OCI-LY3 (cell line): Measurements from ENCODE around the gene KRTDAP.

Source experiments
- H2AFZ ChIP-seq: fragments of 200-600, 300-600 bp; shearing (Covaris generic); 2 replicates; pipeline ENCODE4 v1.6.0; 2014; ENCODE audit warnings: antibody characterized with exemption, low read depth, low read length
- H3K27ac ChIP-seq: fragments of 200-600, 300-600 bp; sonication (generic); 2 replicates; pipeline ENCODE4 v1.5.1; 2014; ENCODE audit warnings: mild to moderate bottlenecking, low read length, moderate library complexity, mixed read lengths
- H3K27me3 ChIP-seq: fragments of 200-600, 300-600 bp; sonication (generic); 2 replicates; pipeline ENCODE4 v1.6.1; 2014; ENCODE audit warnings: low read depth, low read length, mixed read lengths
- H3K36me3 ChIP-seq: fragments of 200-600, 300-600 bp; sonication (generic); replicated peaks from 2 replicates; pipeline ENCODE3; 2014; ENCODE audit warnings: low read depth, low read length, mixed read lengths
- H3K4me1 ChIP-seq: fragments of 300-600, 200-600 bp; sonication (generic); 2 replicates; pipeline ENCODE4 v1.6.1; 2014; ENCODE audit warnings: low read length, mixed read lengths
- H3K4me2 ChIP-seq: fragments of 200-600, 300-600 bp; sonication (generic); 2 replicates; pipeline ENCODE4 v1.6.1; 2014; ENCODE audit warnings: low read length, mixed read lengths
- H3K4me3 ChIP-seq: fragments of 300-600, 200-600 bp; sonication (generic); 2 replicates; pipeline ENCODE4 v1.5.1; 2014; ENCODE audit warnings: antibody characterized with exemption, mild to moderate bottlenecking, low read length, moderate library complexity
- H3K79me2 ChIP-seq: fragments of 300-600, 200-600 bp; shearing (Covaris generic); 2 replicates; pipeline ENCODE4 v1.6.1; 2014; ENCODE audit warnings: mild to moderate bottlenecking, low read length, mixed read lengths
- H3K9ac ChIP-seq: fragments of 300-600, 200-600 bp; shearing (Covaris generic); 2 replicates; pipeline ENCODE4 v1.6.0; 2014; ENCODE audit warnings: mild to moderate bottlenecking, low read length, moderate library complexity
- H3K9me3 ChIP-seq: fragments of 200-600, 300-600 bp; shearing (Covaris generic); 2 replicates; pipeline ENCODE4 v1.6.1; 2014; ENCODE audit warnings: low read length, mixed read lengths; ENCODE audit not compliant: insufficient read depth
- H4K20me1 ChIP-seq: fragments of 200-600, 300-600 bp; sonication (generic); 2 replicates; pipeline ENCODE4 v1.6.1; 2016; ENCODE audit warnings: low read length, mixed read lengths; ENCODE audit not compliant: insufficient read depth
- EZH2phosphoT487 ChIP-seq: fragments of 200-600 bp; shearing (Covaris generic); IDR thresholded peaks from 2 replicates; pipeline ENCODE4 v1.6.1; 2018; ENCODE audit warnings: antibody characterized with exemption, mixed run types, low read depth
- TF ChIP-seq, protein P1 (sequence below): fragments of 200-600, 300-600 bp; sonication (generic); IDR thresholded peaks from 2 replicates; pipeline ENCODE4 v1.5.1; 2014; ENCODE audit warnings: antibody characterized with exemption, low read length, low read depth

KRTDAP gene, protein sequence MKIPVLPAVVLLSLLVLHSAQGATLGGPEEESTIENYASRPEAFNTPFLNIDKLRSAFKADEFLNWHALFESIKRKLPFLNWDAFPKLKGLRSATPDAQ

DNA sequence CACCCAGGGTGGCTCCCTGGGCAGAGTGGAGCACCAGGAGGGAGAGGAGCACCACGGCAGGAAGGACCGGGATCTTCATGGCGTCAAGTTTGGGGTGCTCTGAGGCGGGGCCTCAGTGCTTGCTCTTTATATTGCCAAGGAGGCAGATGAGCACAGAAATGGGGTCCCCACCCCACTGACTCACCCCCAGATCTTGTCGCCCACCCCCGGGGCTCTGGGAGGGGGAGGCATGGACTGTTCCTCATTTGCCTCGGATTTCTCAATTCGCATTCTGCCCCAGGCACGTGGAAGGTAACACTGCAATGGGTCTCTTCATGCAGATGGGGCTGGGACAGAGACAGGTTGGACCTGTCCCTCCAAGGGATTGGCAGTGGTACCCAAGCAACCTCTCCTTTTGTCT is at the start of gene KRTDAP:
Gene KRTDAP (minus strand): TSS at position 101 of the 400 bp plus-strand sequence. CDS start 22 bp downstream, at position 79.
- Histone ChIP-seq H3K9me3 (no peaks in the 10 kb centered on the region), H3K4me2 (no peak within 1 kb of the TSS), H3K27ac (no peak within 1 kb of the TSS), H3K9ac (no peak within 1 kb of the TSS), H3K27me3 (peaks cover 69% of the 10 kb centered on the region), H3K79me2 (no peaks in the 10 kb centered on the region), H2AFZ (no peak within 1 kb of the TSS), H4K20me1 (no peaks in the 10 kb centered on the region), H3K36me3 (no peaks in the 10 kb centered on the region), H3K4me1 (peaks cover 5% of the 10 kb centered on the region; the same call in 1 of the 2 replicates), H3K4me3 (no peak within 1 kb of the TSS)
- TF ChIP-seq, protein P1, sequence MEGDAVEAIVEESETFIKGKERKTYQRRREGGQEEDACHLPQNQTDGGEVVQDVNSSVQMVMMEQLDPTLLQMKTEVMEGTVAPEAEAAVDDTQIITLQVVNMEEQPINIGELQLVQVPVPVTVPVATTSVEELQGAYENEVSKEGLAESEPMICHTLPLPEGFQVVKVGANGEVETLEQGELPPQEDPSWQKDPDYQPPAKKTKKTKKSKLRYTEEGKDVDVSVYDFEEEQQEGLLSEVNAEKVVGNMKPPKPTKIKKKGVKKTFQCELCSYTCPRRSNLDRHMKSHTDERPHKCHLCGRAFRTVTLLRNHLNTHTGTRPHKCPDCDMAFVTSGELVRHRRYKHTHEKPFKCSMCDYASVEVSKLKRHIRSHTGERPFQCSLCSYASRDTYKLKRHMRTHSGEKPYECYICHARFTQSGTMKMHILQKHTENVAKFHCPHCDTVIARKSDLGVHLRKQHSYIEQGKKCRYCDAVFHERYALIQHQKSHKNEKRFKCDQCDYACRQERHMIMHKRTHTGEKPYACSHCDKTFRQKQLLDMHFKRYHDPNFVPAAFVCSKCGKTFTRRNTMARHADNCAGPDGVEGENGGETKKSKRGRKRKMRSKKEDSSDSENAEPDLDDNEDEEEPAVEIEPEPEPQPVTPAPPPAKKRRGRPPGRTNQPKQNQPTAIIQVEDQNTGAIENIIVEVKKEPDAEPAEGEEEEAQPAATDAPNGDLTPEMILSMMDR: no peak
- no peak for TF ChIP-seq EZH2phosphoT487

DNA sequence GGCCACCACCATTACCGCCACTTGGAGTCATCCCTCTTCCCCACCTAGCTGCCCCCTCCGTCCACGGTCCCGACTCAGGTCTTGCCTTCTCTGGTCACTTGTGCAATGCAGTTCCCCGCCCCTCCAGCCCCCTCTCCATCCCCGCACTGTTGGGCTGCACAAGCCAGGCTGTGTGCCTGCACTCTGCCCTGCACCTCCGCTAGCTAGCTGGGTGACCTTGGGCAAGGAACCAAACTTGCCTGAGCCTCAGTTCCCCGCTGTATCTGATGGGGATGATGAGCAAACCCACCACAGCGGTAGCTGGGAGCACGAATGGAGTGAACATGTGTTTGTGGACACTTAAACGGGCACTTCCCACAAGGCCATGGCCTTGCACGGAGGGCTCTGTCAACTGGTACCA is 49.6 kb upstream of the KRTDAP start:
- Histone ChIP-seq H3K79me2 (peaks cover 13% of the 10 kb centered on the region), H3K4me1 (peaks cover 8% of the 10 kb centered on the region), H2AFZ (no peak overlapping the region), H3K4me3 (no peak overlapping the region), H3K27me3 (no peaks in the 10 kb centered on the region), H3K9me3 (no peaks in the 10 kb centered on the region), H3K9ac (no peak overlapping the region), H3K27ac (no peak overlapping the region), H4K20me1 (no peaks in the 10 kb centered on the region), H3K36me3 (peaks cover 6% of the 10 kb centered on the region), H3K4me2 (no peak overlapping the region)
- TF ChIP-seq EZH2phosphoT487: no peak
- TF ChIP-seq, protein P1: no peak

DNA sequence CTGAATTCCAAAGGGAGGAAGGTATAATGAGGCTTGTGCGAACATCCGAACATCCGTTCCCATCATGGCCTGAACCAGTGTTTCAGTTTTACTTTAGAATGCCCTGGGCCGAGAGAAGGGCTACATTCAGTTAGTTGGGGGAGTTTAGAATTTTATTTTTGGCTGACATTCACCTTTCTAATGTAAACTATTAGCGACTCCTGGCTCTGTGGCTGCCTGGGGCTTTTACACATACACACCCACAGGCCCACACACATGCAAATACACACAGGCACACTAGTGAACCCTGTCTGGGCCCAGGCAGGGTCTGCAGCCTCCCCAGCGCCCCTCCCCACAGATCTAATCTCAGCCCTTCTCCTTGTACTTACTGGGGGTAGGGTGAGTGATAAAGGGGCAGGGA is 49.0 kb upstream of the KRTDAP start:
- H3K9me3 ChIP-seq: no peaks in the 10 kb centered on the region
- H3K4me1 ChIP-seq: peaks cover 4% of the 10 kb centered on the region
- H3K4me2 ChIP-seq: no peak overlapping the region
- peaks cover 6% of the 10 kb centered on the region for H3K36me3 ChIP-seq
- H3K9ac ChIP-seq: no peak overlapping the region
- no peak overlapping the region for H3K27ac ChIP-seq
- no peaks in the 10 kb centered on the region for H3K27me3 ChIP-seq
- no peak overlapping the region for H3K4me3 ChIP-seq
- H3K79me2 ChIP-seq: peaks cover 7% of the 10 kb centered on the region
- no peaks in the 10 kb centered on the region for H4K20me1 ChIP-seq
- no peak for TF ChIP-seq EZH2phosphoT487
- TF ChIP-seq, protein P1: no peak
- no peak overlapping the region for H2AFZ ChIP-seq

DNA sequence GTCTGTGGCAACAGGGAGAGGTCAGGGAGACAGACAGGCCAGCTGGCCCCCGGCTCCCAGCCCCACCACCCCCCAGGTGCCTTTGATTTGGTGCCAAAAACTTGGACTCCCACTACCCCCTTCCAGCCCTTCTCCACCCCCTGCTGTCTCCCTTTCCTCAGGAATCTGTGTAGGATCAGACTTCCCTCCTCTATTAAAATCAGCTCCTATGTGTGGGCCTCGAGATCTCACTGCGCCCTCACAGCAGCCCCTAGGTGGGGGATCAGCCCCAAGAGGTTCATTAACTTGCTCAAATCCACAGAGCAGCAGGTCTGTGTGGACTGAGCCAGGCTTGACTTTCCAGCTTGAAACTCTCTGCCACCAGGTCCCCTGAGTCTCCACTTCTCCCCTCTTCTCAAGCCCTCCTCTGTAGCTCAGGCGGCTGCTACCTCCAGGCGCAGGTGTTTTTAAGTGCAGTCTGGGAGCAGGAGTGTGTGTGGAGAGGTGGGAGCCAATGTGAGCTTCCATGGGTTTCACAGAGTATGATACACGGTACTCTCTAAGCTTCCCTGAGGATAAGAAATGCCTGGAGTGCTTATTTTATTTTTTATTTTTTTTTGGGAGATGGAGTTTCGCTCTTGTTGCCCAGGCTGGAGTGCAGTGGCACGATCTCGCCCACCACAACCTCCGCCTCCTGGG is 44.7 kb upstream of the KRTDAP start:
- H3K4me2 ChIP-seq: no peak overlapping the region
- H4K20me1 ChIP-seq: no peaks in the 10 kb centered on the region
- no peak overlapping the region for H3K9ac ChIP-seq
- no peak overlapping the region for H2AFZ ChIP-seq
- H3K79me2 ChIP-seq: no peaks in the 10 kb centered on the region
- H3K36me3 ChIP-seq: peaks cover 1% of the 10 kb centered on the region
- no peaks in the 10 kb centered on the region for H3K4me1 ChIP-seq
- H3K9me3 ChIP-seq: no peaks in the 10 kb centered on the region
- H3K27me3 ChIP-seq: peaks cover 8% of the 10 kb centered on the region
- no peak overlapping the region for H3K27ac ChIP-seq
- no peak overlapping the region for H3K4me3 ChIP-seq
- no peak for TF ChIP-seq EZH2phosphoT487
- TF ChIP-seq, protein P1: no peak
